Spleen (tissue), 7 donors: ENCODE data around the gene MID1.

Source experiments
- POLR2AphosphoS5 ChIP-seq, 3 donors: sonication (generic); formaldehyde crosslinking; IDR thresholded peaks; one replicate each; pipeline ENCODE4 v1.5.1; 2017; ENCODE audit warnings: antibody characterized with exemption in 3 of 3
- TF ChIP-seq, protein P1 (sequence below), 11 experiments: fragments of 200-600 bp in 7 of 11; fragments of 450-650 bp in 4 of 11; sonication (generic) in 4 of 11; IDR thresholded peaks in 8 of 11; conservative IDR thresholded peaks in 3 of 11; 1 replicate in 7 of 11; 2 replicates in 4 of 11; pipeline versions ENCODE4 v1.4.0 to v1.8.0; 2016 to 2021; ENCODE audit warnings: antibody characterized with exemption in 11 of 11, inconsistent platforms in 4 of 11, mild to moderate bottlenecking in 1 of 11
- donor health status: DM: no; HTN: no; CAD: no; lungs with moderate emphysema.
- donor health status: DM: no; HTN: no; CAD: no.
- donor health status: DM: no; HTN: no; CAD: no.

DNA sequence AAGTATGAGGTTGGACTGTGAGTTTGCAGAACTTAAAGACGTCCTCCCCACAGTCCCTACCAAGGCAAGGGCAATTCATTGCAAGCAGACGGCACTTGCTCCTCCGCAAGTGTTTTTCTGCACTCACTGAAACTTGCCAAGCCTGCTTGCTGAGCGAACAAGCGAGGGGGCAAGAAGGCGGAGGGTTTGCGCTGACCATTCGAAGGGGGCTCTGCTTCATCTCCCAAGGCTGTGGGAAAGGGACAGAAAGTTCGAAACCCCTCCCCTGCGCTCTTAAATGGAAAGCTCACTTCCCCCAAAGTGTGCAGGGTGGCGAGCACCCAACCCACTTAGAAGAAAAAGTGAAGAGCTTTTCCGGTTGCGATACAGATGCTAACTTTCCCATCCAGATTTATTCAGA is 1.4 kb downstream of the MID1 start:
- TF ChIP-seq, protein P1, sequence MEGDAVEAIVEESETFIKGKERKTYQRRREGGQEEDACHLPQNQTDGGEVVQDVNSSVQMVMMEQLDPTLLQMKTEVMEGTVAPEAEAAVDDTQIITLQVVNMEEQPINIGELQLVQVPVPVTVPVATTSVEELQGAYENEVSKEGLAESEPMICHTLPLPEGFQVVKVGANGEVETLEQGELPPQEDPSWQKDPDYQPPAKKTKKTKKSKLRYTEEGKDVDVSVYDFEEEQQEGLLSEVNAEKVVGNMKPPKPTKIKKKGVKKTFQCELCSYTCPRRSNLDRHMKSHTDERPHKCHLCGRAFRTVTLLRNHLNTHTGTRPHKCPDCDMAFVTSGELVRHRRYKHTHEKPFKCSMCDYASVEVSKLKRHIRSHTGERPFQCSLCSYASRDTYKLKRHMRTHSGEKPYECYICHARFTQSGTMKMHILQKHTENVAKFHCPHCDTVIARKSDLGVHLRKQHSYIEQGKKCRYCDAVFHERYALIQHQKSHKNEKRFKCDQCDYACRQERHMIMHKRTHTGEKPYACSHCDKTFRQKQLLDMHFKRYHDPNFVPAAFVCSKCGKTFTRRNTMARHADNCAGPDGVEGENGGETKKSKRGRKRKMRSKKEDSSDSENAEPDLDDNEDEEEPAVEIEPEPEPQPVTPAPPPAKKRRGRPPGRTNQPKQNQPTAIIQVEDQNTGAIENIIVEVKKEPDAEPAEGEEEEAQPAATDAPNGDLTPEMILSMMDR (IDR thresholded peaks at IDR 0.05 in 8 of 11, conservative IDR thresholded peaks at IDR 0.05 in 3 of 11) = no peak
- TF ChIP-seq POLR2AphosphoS5 (IDR thresholded peaks at IDR 0.05) = no peak
